Osteoblast (primary cell): ENCODE data around the gene B3GNT9. TPM values are rescaled to one million over a fixed set of nuclear protein-coding genes. Genes with fewer than 3 reads are reported as not detected.

Source experiments
- DNase-seq: peaks from one replicate; pipeline ENCODE4 v3.0.0; 2011; ENCODE audit warnings: low spot score, mixed read lengths; ENCODE audit not compliant: insufficient read length; ENCODE audit errors: missing footprints
- H2AFZ ChIP-seq: 2 replicates; pipeline ENCODE4 v1.6.0; 2011; ENCODE audit warnings: mild to moderate bottlenecking, low read length
- H3K27ac ChIP-seq: 2 replicates; pipeline ENCODE4 v1.5.1; 2011; ENCODE audit warnings: mild to moderate bottlenecking, low read depth, low read length, moderate library complexity
- H3K27me3 ChIP-seq: 2 replicates; pipeline ENCODE4 v1.6.0; 2012; ENCODE audit warnings: mild to moderate bottlenecking, control low read depth, inconsistent platforms, low read length, moderate library complexity; ENCODE audit not compliant: insufficient read depth
- H3K36me3 ChIP-seq: 2 replicates; pipeline ENCODE4 v1.5.1; 2011; ENCODE audit warnings: mild to moderate bottlenecking, low read length, control low read depth, moderate library complexity; ENCODE audit not compliant: insufficient read depth
- H3K4me1 ChIP-seq: 2 replicates; pipeline ENCODE4 v1.5.1; 2011; ENCODE audit warnings: mild to moderate bottlenecking, low read length, control low read depth, moderate library complexity; ENCODE audit not compliant: insufficient read depth
- H3K4me2 ChIP-seq: 2 replicates; pipeline ENCODE4 v1.6.0; 2011; ENCODE audit warnings: mild to moderate bottlenecking, low read length; ENCODE audit not compliant: insufficient read depth
- H3K4me3 ChIP-seq: fragments of 200-600 bp; sonication (generic); 3 replicates; pipeline ENCODE4 v1.5.1; 2012; ENCODE audit warnings: mild to moderate bottlenecking, low read length, inconsistent platforms; ENCODE audit not compliant: insufficient read depth
- H3K79me2 ChIP-seq: 2 replicates; pipeline ENCODE4 v1.6.0; 2012; ENCODE audit warnings: mild to moderate bottlenecking, low read length, control low read depth, inconsistent platforms; ENCODE audit not compliant: insufficient read depth
- H3K9me3 ChIP-seq: 2 replicates; pipeline ENCODE4 v1.5.1; 2011; ENCODE audit warnings: low read depth, low read length, control low read depth
- H4K20me1 ChIP-seq: 2 replicates; pipeline ENCODE4 v1.6.0; 2012; ENCODE audit warnings: mild to moderate bottlenecking, low read length, control low read depth; ENCODE audit not compliant: insufficient read depth
- total RNA-seq: library from RNA; depleted of rRNA; stranded (reverse); fragments of >200 nt; gene quantifications from 2 replicates; pipeline ENCODE4 v1.2.3, GENCODE V29; 2012
- TF ChIP-seq, protein P1 (sequence below): IDR thresholded peaks from 2 replicates; pipeline ENCODE4 v1.5.1; 2011; ENCODE audit warnings: mild to moderate bottlenecking, low read depth, low read length, moderate library complexity; ENCODE audit errors: extremely low read depth

Gene B3GNT9
- total RNA-seq, 1 donor, result 58.6 TPM

DNA sequence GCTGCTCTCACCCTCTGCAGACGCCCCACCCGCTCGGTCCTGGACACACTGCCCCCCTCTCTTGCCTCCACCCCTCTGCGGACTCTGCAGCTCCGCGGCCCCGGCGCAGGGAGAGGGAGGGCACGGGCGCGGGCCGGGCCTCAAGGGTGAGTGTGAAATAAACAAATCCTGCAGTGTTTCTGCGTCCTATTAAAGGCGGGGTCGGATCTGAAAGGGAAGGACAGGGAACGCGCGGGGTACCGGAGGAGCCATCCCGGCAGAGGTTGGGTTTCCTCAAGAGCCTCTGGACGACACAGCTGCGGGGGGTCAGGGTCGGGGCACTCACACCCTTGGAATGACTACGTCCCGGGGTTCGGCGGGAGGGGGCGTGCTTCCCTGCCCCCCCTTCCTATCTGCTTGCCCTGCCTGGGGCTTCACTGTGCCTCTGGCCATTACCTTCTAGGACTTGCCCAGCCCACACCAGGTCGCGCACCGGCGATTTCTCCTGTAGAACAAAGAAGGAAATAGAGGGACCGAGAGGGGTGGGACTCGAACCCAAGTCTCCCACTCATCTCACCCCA is 13.3 kb upstream of the B3GNT9 start:
- peaks cover 4% of the 10 kb centered on the region for H3K79me2 ChIP-seq
- H3K4me2 ChIP-seq, result peak overlapping the region; percentile 57
- H2AFZ ChIP-seq, result no peak overlapping the region
- H3K27ac ChIP-seq, result no peak overlapping the region
- TF ChIP-seq, protein P1, sequence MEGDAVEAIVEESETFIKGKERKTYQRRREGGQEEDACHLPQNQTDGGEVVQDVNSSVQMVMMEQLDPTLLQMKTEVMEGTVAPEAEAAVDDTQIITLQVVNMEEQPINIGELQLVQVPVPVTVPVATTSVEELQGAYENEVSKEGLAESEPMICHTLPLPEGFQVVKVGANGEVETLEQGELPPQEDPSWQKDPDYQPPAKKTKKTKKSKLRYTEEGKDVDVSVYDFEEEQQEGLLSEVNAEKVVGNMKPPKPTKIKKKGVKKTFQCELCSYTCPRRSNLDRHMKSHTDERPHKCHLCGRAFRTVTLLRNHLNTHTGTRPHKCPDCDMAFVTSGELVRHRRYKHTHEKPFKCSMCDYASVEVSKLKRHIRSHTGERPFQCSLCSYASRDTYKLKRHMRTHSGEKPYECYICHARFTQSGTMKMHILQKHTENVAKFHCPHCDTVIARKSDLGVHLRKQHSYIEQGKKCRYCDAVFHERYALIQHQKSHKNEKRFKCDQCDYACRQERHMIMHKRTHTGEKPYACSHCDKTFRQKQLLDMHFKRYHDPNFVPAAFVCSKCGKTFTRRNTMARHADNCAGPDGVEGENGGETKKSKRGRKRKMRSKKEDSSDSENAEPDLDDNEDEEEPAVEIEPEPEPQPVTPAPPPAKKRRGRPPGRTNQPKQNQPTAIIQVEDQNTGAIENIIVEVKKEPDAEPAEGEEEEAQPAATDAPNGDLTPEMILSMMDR, result no peak
- DNase-seq, result peak; percentile 75
- H3K4me3 ChIP-seq, result peak overlapping the region; percentile 37
- H3K9me3 ChIP-seq, result no peaks in the 10 kb centered on the region
- peaks cover 34% of the 10 kb centered on the region for H3K27me3 ChIP-seq
- H4K20me1 ChIP-seq, result peaks cover 20% of the 10 kb centered on the region
- H3K4me1 ChIP-seq, result peaks cover 16% of the 10 kb centered on the region
- H3K36me3 ChIP-seq, result no peaks in the 10 kb centered on the region

GRCh38 chr16:67163164-67163998 is 12.6 kb upstream of the B3GNT9 start:
- H3K27me3 ChIP-seq, result peaks cover 34% of the 10 kb centered on the region
- H3K4me2 ChIP-seq, result peak overlapping the region; percentile 57
- no peak overlapping the region for H2AFZ ChIP-seq
- H3K4me1 ChIP-seq, result peaks cover 16% of the 10 kb centered on the region
- TF ChIP-seq, protein P1, result no peak
- peaks cover 4% of the 10 kb centered on the region for H3K79me2 ChIP-seq
- peak; percentile 82 for DNase-seq
- no peaks in the 10 kb centered on the region for H3K36me3 ChIP-seq
- no peak overlapping the region for H3K27ac ChIP-seq
- no peaks in the 10 kb centered on the region for H3K9me3 ChIP-seq
- peak overlapping the region; percentile 47 for H3K4me3 ChIP-seq
- H4K20me1 ChIP-seq, result peaks cover 26% of the 10 kb centered on the region

DNA sequence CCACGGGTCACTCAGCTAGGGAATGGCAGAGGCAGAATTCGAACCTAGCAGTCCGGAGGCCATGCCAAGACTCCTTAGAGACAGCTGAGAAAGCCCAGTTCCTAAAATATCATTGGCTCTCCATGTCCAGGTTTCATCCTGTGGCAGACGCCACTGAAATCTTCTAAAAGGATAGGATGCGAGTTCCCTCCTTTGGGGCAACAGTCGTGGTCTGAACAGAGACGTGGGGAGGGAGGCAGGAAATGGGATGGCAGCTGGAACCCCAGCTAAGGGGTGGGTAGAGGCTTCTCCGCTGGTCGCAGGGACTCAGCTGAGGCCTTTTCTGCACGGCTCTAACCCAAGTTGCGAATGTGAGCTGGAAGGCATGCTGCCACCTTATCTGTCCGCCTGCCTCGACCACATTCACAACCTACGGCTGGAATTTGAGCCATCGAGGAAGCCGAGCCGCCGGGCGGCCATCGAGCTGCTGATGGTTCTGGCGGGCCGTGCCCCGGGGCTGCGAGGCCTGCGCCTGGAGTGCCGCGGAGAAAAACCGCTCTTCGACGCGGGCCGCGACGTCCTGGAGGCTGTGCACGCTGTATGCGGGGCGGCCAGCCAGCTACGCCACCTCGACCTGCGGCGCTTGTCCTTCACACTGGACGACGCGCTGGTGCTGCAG is 11.8 kb upstream of the B3GNT9 start:
- H3K27me3 ChIP-seq, result peaks cover 34% of the 10 kb centered on the region
- no peak overlapping the region for H2AFZ ChIP-seq
- no peaks in the 10 kb centered on the region for H3K36me3 ChIP-seq
- no peaks in the 10 kb centered on the region for H3K9me3 ChIP-seq
- no peak overlapping the region for H3K27ac ChIP-seq
- H4K20me1 ChIP-seq, result peaks cover 31% of the 10 kb centered on the region
- H3K4me3 ChIP-seq, result no peak overlapping the region
- peaks cover 16% of the 10 kb centered on the region for H3K4me1 ChIP-seq
- H3K4me2 ChIP-seq, result peak overlapping the region; percentile 57
- peaks cover 4% of the 10 kb centered on the region for H3K79me2 ChIP-seq
- peak; percentile 95 for DNase-seq
- TF ChIP-seq, protein P1, result no peak

DNA sequence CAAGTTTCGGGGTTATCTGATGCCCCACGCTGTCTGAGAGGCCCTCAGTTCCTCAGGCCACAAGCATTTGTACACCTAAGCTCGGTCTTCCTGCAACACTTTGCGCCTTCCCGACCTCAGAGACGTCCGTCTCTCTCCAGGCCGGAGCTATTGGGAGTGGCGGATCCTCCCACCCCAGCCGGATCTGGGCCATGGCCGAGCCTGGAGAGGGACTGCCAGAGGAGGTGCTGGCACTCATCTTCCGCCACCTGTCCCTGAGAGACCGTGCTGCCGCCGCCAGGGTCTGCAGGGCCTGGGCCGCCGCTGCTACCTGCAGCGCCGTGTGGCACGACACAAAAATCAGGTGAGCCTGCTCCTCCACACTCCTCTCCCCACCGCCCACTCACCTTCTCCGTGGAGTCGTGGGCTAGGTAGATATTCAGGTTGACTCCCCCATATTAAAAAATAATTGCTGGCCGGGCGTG is 10.8 kb upstream of the B3GNT9 start:
- peaks cover 37% of the 10 kb centered on the region for H4K20me1 ChIP-seq
- TF ChIP-seq, protein P1, result no peak
- DNase-seq, result no peak
- no peak overlapping the region for H3K27ac ChIP-seq
- peaks cover 4% of the 10 kb centered on the region for H3K79me2 ChIP-seq
- no peaks in the 10 kb centered on the region for H3K36me3 ChIP-seq
- H3K27me3 ChIP-seq, result peaks cover 34% of the 10 kb centered on the region
- H3K9me3 ChIP-seq, result no peaks in the 10 kb centered on the region
- peaks cover 16% of the 10 kb centered on the region for H3K4me1 ChIP-seq
- H2AFZ ChIP-seq, result no peak overlapping the region
- no peak overlapping the region for H3K4me3 ChIP-seq
- peak overlapping the region; percentile 97 for H3K4me2 ChIP-seq
